Transverse colon (tissue), 3 donors: ENCODE data around the gene ADAMTS16.

ENCODE experiments used
- CTCF ChIP-seq, 5 experiments: fragments of 200-600 bp in 3 of 5; fragments of 450-650 bp in 2 of 5; sonication (generic) in 3 of 5; IDR thresholded peaks; 1 replicate in 2 of 5; 2 replicates in 3 of 5; pipeline ENCODE4 v1.5.1; 2016 to 2017; ENCODE audit warnings: antibody characterized with exemption in 5 of 5, inconsistent platforms in 3 of 5, mild to moderate bottlenecking in 2 of 5, moderate library complexity in 1 of 5
- POLR2A ChIP-seq: fragments of 450-650 bp; IDR thresholded peaks from one replicate; pipeline ENCODE4 v1.6.1; 2016; ENCODE audit warnings: antibody characterized with exemption, mild to moderate bottlenecking, moderate library complexity

DNA sequence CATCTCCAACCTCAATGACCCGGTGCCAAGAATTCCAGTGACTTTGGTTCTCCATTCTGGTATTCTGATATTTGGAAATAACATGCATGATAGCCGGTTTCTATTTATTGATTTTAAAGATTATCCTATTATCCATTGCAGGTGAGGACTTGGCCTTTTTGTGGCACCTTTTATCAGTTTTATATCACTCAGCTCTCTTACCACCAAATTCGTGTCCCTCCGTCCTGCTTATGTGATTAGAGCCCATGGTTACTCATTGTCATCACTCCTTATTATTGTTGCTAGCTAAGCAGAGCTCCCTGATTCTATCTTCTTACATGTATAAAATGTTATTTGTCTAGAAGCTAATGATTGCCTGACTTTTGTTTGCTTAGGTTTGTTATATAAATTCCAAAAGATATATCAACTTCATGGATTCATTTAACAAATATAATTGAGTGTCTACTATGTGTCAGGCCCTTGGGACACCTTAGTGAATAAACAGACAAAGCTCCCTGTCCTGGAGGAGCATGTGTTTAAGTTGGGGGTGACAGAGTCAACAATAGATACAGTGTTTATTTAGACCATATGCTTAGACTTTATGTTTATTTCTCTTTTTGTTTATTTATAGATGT is 138.2 kb downstream of the ADAMTS16 start:
- TF ChIP-seq CTCF (IDR thresholded peaks at IDR 0.05): no peak
- no peak for TF ChIP-seq POLR2A
